CD14-positive monocyte (primary cell): ENCODE data around the gene WWOX. TPM values are rescaled to one million over a fixed set of nuclear protein-coding genes. Genes with fewer than 3 reads are reported as not detected.

Source experiments
- DNase-seq, 3 donors: peaks; one replicate each; pipeline ENCODE4 v3.0.0-alpha.2; 2011 to 2022
- H2AFZ ChIP-seq: 2 replicates; pipeline ENCODE4 v1.6.0; 2012; ENCODE audit warnings: mild to moderate bottlenecking, low read depth, low read length, inconsistent platforms; ENCODE audit not compliant: insufficient read depth, poor library complexity, severe bottlenecking
- H3K27ac ChIP-seq, 2 donors: 1 replicate in 1 of 2; 2 replicates in 1 of 2; pipeline ENCODE4 v1.5.1; 2012 to 2013; ENCODE audit warnings: low read length in 2 of 2, control low read depth in 1 of 2, inconsistent platforms in 1 of 2, low read depth in 1 of 2, mild to moderate bottlenecking in 1 of 2
- H3K27me3 ChIP-seq, 2 donors: one replicate each; pipeline versions ENCODE4 v1.6.0 to v1.6.1; 2011 to 2013; ENCODE audit warnings: low read length in 2 of 2; ENCODE audit not compliant: control insufficient read depth in 2 of 2, insufficient read depth in 2 of 2
- H3K36me3 ChIP-seq, 2 donors: replicated peaks in 1 of 2; 1 replicate in 1 of 2; 2 replicates in 1 of 2; pipeline versions ENCODE4 v1.5.1 to v1.6.1; 2012 to 2013; ENCODE audit warnings: low read length in 2 of 2, control low read depth in 1 of 2, inconsistent platforms in 1 of 2, mild to moderate bottlenecking in 1 of 2; ENCODE audit not compliant: insufficient read depth in 2 of 2, control insufficient read depth in 1 of 2
- H3K4me1 ChIP-seq, 2 donors: 1 replicate in 1 of 2; 2 replicates in 1 of 2; pipeline versions ENCODE4 v1.5.1 to v1.6.1; 2012 to 2013; ENCODE audit warnings: low read length in 2 of 2, control low read depth in 1 of 2, inconsistent platforms in 1 of 2, mild to moderate bottlenecking in 1 of 2, moderate library complexity in 1 of 2; ENCODE audit not compliant: insufficient read depth in 2 of 2, control insufficient read depth in 1 of 2
- H3K4me2 ChIP-seq: replicated peaks from 2 replicates; pipeline ENCODE3; 2012; ENCODE audit warnings: low read length, moderate library complexity, mild to moderate bottlenecking; ENCODE audit not compliant: poor library complexity, severe bottlenecking; ENCODE audit errors: extremely low read depth
- H3K4me3 ChIP-seq, 3 experiments: fragments of 200-600 bp in 1 of 3; sonication (generic) in 1 of 3; replicated peaks in 1 of 3; 1 replicate in 2 of 3; 2 replicates in 1 of 3; pipeline ENCODE4 v1.5.1; 2011 to 2013; ENCODE audit warnings: low read length in 3 of 3, mild to moderate bottlenecking in 3 of 3, control low read depth in 2 of 3, low read depth in 2 of 3, inconsistent platforms in 1 of 3, moderate library complexity in 1 of 3
- H3K79me2 ChIP-seq: 2 replicates; pipeline ENCODE4 v1.6.0; 2012; ENCODE audit warnings: mild to moderate bottlenecking, control low read depth, inconsistent platforms, low read length, moderate library complexity; ENCODE audit not compliant: insufficient read depth
- H3K9ac ChIP-seq: 2 replicates; pipeline ENCODE4 v1.6.0; 2017; ENCODE audit warnings: low read length, mild to moderate bottlenecking; ENCODE audit not compliant: insufficient read depth, poor library complexity, severe bottlenecking
- H3K9me3 ChIP-seq, 2 donors: replicated peaks in 1 of 2; 1 replicate in 1 of 2; 2 replicates in 1 of 2; pipeline versions ENCODE4 v1.5.1 to v1.6.1; 2012 to 2013; ENCODE audit warnings: low read length in 2 of 2, control low read depth in 1 of 2; ENCODE audit not compliant: control insufficient read depth in 1 of 2, insufficient read depth in 1 of 2
- H4K20me1 ChIP-seq: 2 replicates; pipeline ENCODE4 v1.6.0; 2012; ENCODE audit warnings: mild to moderate bottlenecking, low read length, control low read depth, moderate library complexity; ENCODE audit not compliant: insufficient read depth
- H3K27ac Mint-ChIP-seq, 7 donors: one replicate each; pipeline ENCODE4 v1.8.0; 2020; ENCODE audit warnings: mild to moderate bottlenecking in 7 of 7, mixed read lengths in 7 of 7, moderate library complexity in 6 of 7, inconsistent platforms in 2 of 7
- H3K27me3 Mint-ChIP-seq, 3 donors: one replicate each; pipeline ENCODE4 v1.8.0; 2021 to 2022; ENCODE audit warnings: low read depth in 3 of 3, mild to moderate bottlenecking in 3 of 3, mixed read lengths in 3 of 3, moderate library complexity in 3 of 3, inconsistent platforms in 1 of 3
- H3K36me3 Mint-ChIP-seq, 2 donors: one replicate each; pipeline ENCODE4 v1.8.0; 2020; ENCODE audit warnings: mixed read lengths in 2 of 2, inconsistent platforms in 1 of 2, mild to moderate bottlenecking in 1 of 2
- H3K4me1 Mint-ChIP-seq: one replicate; pipeline ENCODE4 v1.8.0; 2020; ENCODE audit warnings: mild to moderate bottlenecking, mixed read lengths
- H3K4me3 Mint-ChIP-seq, 2 donors: one replicate each; pipeline ENCODE4 v1.8.0; 2020; ENCODE audit warnings: mild to moderate bottlenecking in 2 of 2, mixed read lengths in 2 of 2, moderate library complexity in 1 of 2
- H3K9me3 Mint-ChIP-seq, 7 donors: one replicate each; pipeline ENCODE4 v1.8.0; 2020 to 2022; ENCODE audit warnings: mixed read lengths in 7 of 7, mild to moderate bottlenecking in 6 of 7, moderate library complexity in 6 of 7, inconsistent platforms in 2 of 7
- WGBS: methylation state at CpG from one replicate; pipeline ENCODE4 v1.1.5; 2013; ENCODE audit warnings: missing lambda C conversion rate; ENCODE audit not compliant: insufficient coverage; 5-methylcytosine and 5-hydroxymethylcytosine counted together
- intact Hi-C, 2 donors: fragments of 100-400 bp; cut with micrococcal nuclease; formaldehyde crosslinking; loops; one replicate each; pipeline versions ENCODE4 v1.15.0 to v1.15.1; 2023
- polyA plus RNA-seq, 3 donors: library from polyadenylated mRNA; depleted of rRNA in 1 of 3; unstranded in 2 of 3; stranded (reverse) in 1 of 3; fragments of 300-500 nt in 2 of 3; fragments of >200 nt in 1 of 3; fragmentation: Illumina TruSeq in 2 of 3; gene quantifications; 1 replicate in 2 of 3; 2 replicates in 1 of 3; pipeline ENCODE4 v1.2.3, GENCODE V29; 2012 to 2021
- TF ChIP-seq, protein P1 (sequence below): fragments of 200-600 bp; IDR thresholded peaks from one replicate; pipeline ENCODE4 v1.8.0; 2022; ENCODE audit warnings: antibody characterized with exemption, mild to moderate bottlenecking

Gene WWOX
- polyA plus RNA-seq, 3 donors: 4.0 to 7.0 (median 6.3) TPM

GRCh38 chr16:78065319-78065718, 34.1 kb upstream of the WWOX start:
- Histone ChIP-seq H3K9ac (no peak overlapping the region), H3K4me1 (no peaks in the 10 kb centered on the region), H3K9me3 (no peaks in the 10 kb centered on the region), H3K36me3 (no peaks in the 10 kb centered on the region), H3K79me2 (no peaks in the 10 kb centered on the region), H3K27ac (no peak overlapping the region), H2AFZ (no peak overlapping the region), H3K4me3 (no peak overlapping the region), H3K27me3 (peaks cover 0 to 3% of the 10 kb centered on the region in 2 donors), H4K20me1 (no peaks in the 10 kb centered on the region), H3K4me2 (no peak overlapping the region)
- Mint-ChIP-seq H3K9me3 (peaks cover 0 to 7% (median 0%) of the 10 kb centered on the region in 7 donors), H3K27ac (no peak overlapping the region), H3K4me1 (no peaks in the 10 kb centered on the region), H3K36me3 (no peaks in the 10 kb centered on the region), H3K27me3 (peaks cover 2 to 6% (median 6%) of the 10 kb centered on the region in 3 donors), H3K4me3 (no peak overlapping the region)
- DNase-seq: no peak
- TF ChIP-seq, protein P1, sequence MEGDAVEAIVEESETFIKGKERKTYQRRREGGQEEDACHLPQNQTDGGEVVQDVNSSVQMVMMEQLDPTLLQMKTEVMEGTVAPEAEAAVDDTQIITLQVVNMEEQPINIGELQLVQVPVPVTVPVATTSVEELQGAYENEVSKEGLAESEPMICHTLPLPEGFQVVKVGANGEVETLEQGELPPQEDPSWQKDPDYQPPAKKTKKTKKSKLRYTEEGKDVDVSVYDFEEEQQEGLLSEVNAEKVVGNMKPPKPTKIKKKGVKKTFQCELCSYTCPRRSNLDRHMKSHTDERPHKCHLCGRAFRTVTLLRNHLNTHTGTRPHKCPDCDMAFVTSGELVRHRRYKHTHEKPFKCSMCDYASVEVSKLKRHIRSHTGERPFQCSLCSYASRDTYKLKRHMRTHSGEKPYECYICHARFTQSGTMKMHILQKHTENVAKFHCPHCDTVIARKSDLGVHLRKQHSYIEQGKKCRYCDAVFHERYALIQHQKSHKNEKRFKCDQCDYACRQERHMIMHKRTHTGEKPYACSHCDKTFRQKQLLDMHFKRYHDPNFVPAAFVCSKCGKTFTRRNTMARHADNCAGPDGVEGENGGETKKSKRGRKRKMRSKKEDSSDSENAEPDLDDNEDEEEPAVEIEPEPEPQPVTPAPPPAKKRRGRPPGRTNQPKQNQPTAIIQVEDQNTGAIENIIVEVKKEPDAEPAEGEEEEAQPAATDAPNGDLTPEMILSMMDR: no peak
- intact Hi-C loops: no loop called here
- 88% methylated on average over 2 of the region's 4 CpGs for whole genome bisulfite sequencing

GRCh38 chr16:78069913-78070312, 29.5 kb upstream of the WWOX start:
- H2AFZ ChIP-seq: no peak overlapping the region
- H3K9me3 ChIP-seq: no peaks in the 10 kb centered on the region
- DNase-seq: no peak
- H4K20me1 ChIP-seq: no peaks in the 10 kb centered on the region
- intact Hi-C loops: no loop called here
- TF ChIP-seq, protein P1: no peak
- H3K4me2 ChIP-seq: no peak overlapping the region
- peaks cover 0 to 2% of the 10 kb centered on the region in 2 donors for H3K27me3 ChIP-seq
- no peaks in the 10 kb centered on the region for H3K79me2 ChIP-seq
- H3K4me1 ChIP-seq: no peaks in the 10 kb centered on the region
- no peak overlapping the region for H3K9ac ChIP-seq
- Mint-ChIP-seq H3K36me3 (no peaks in the 10 kb centered on the region), H3K4me1 (no peaks in the 10 kb centered on the region), H3K27ac (no peak overlapping the region), H3K27me3 (peaks cover 7 to 14% (median 9%) of the 10 kb centered on the region in 3 donors), H3K4me3 (no peak overlapping the region), H3K9me3 (peaks cover 0 to 10% (median 2%) of the 10 kb centered on the region in 7 donors)
- H3K36me3 ChIP-seq: no peaks in the 10 kb centered on the region
- H3K4me3 ChIP-seq: no peak overlapping the region
- H3K27ac ChIP-seq: no peak overlapping the region
- 94% methylated on average over 4 of the region's 5 CpGs for WGBS
